CD4-positive, alpha-beta T cell treated with Interleukin-17A for 1 hour (primary cell): ENCODE results near the gene EIF4A2.
"Not testable (repeated sequence)": the region's sequence is repeated elsewhere in the genome, so short reads cannot be mapped to it uniquely, and the experiment has no call there.

Source experiments
- DNase-seq: peaks from one replicate; pipeline ENCODE4 v3.0.0-alpha.2; 2020

EIF4A2 gene

GRCh38 chr3:186785495-186786018, 2.2 kb downstream of the EIF4A2 start:
- no peak for DNase-seq

GRCh38 chr3:186786922-186787321, 3.5 kb downstream of the EIF4A2 start:
- DNase-seq: peak; percentile 15

GRCh38 chr3:186787642-186788481, 4.5 kb downstream of the EIF4A2 start:
- peak; percentile 16 for DNase-seq

GRCh38 chr3:186788482-186789370, 5.3 kb downstream of the EIF4A2 start:
- peak; percentile 19 for DNase-seq

GRCh38 chr3:186789554-186790260, 6.3 kb downstream of the EIF4A2 start:
- no peak for DNase-seq

- peak; percentile 36 for DNase-seq
Measured at GRCh38 chr3:186790261-186790981, 7.0 kb downstream of the EIF4A2 start.

- no peak for DNase-seq
Measured at GRCh38 chr3:186798239-186798874, 15.0 kb downstream of the EIF4A2 start.

- peak; percentile 16 for DNase-seq
Measured at GRCh38 chr3:186800285-186800684, 16.9 kb downstream of the EIF4A2 start.

- DNase-seq: no peak
Measured at GRCh38 chr3:186802701-186803100, 19.3 kb downstream of the EIF4A2 start.

- DNase-seq: not testable (repeated sequence)
Measured at GRCh38 chr3:186803447-186803846, 20.1 kb downstream of the EIF4A2 start.

GRCh38 chr3:186806089-186807055, 23.0 kb downstream of the EIF4A2 start, which contains the start of gene RFC4:
RFC4 (minus strand) TSS chr3:186806482; CDS start chr3:186804713, 1,769 bp downstream.
- peak; percentile 81 for DNase-seq

GRCh38 chr3:186807231-186807630, 23.9 kb downstream of the EIF4A2 start:
- DNase-seq: peak; percentile 31

- DNase-seq: no peak
Measured at GRCh38 chr3:186810336-186810996, 27.1 kb downstream of the EIF4A2 start.

- DNase-seq: not testable (repeated sequence)
Measured at GRCh38 chr3:186811313-186811712, 27.9 kb downstream of the EIF4A2 start.

- no peak for DNase-seq
Measured at GRCh38 chr3:186814100-186814499, 30.7 kb downstream of the EIF4A2 start.

GRCh38 chr3:186815435-186815834, 32.1 kb downstream of the EIF4A2 start:
- no peak for DNase-seq

- DNase-seq: no peak
Measured at GRCh38 chr3:186818516-186818915, 35.1 kb downstream of the EIF4A2 start.

- DNase-seq: no peak
Measured at GRCh38 chr3:186818956-186819355, 35.6 kb downstream of the EIF4A2 start.
